GM10266 (cell line): ENCODE results near the gene TAOK3.

Source experiments
- DNase-seq: peaks from one replicate; pipeline ENCODE4 v3.0.0; 2012; ENCODE audit errors: extremely low spot score
- TF ChIP-seq, protein P1 (sequence below): IDR thresholded peaks from 2 replicates; pipeline ENCODE4 v1.5.1; 2012; ENCODE audit warnings: mild to moderate bottlenecking, low read depth; ENCODE audit not compliant: control insufficient read depth, insufficient read depth; ENCODE audit errors: missing control alignments

Gene TAOK3

DNA sequence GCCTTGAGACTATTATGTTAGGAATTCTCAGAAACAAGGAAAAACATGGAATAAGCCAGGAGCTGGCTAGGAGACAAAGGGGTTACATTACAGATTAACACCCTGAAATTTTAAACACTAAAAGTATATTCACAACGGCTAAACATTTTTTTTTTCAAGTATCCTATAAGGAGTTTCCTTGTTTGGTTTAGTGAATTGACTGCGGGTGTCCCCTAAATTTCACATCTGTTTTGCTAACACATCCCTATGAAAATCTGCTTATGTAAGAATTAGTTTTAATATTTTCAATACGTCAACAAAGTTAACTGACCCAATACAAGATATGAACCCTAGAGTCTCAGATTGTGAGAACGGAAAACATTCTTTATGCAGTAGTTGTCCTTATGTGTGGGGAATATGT lies 19.0 kb downstream of the TAOK3 start:
- TF ChIP-seq, protein P1, sequence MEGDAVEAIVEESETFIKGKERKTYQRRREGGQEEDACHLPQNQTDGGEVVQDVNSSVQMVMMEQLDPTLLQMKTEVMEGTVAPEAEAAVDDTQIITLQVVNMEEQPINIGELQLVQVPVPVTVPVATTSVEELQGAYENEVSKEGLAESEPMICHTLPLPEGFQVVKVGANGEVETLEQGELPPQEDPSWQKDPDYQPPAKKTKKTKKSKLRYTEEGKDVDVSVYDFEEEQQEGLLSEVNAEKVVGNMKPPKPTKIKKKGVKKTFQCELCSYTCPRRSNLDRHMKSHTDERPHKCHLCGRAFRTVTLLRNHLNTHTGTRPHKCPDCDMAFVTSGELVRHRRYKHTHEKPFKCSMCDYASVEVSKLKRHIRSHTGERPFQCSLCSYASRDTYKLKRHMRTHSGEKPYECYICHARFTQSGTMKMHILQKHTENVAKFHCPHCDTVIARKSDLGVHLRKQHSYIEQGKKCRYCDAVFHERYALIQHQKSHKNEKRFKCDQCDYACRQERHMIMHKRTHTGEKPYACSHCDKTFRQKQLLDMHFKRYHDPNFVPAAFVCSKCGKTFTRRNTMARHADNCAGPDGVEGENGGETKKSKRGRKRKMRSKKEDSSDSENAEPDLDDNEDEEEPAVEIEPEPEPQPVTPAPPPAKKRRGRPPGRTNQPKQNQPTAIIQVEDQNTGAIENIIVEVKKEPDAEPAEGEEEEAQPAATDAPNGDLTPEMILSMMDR: no peak
- DNase-seq: no peak

DNA sequence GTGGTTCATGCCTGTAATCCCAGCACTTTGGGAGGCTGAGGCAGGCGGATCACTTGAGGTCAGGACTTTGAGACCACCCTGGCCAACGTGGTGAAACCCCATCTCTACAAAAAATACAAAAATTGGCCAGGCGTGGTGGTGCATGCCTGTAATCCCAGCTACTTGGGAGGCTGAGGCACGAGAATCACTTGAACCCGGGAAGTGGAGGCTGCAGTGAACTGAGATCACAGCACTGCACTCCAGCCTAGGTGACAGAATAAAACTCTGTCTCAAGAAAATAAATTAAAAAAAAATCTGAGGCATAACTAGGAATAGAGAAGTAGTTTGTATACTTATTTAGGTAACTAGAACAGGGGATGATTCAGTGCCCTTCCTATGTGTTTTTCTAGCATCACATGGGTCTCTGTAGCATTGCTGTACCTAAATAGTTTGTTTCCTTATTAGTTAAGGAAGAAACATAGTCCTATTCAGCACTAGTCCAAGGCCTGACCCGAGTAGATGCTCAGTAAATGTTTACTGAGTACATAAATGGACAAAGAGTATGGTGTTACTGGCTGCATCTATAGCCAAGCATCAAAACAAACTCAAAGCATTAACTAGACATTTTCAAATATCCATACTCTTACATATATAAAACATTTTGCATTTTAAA lies 21.7 kb downstream of the TAOK3 start:
- TF ChIP-seq, protein P1: no peak
- no peak for DNase-seq

DNA sequence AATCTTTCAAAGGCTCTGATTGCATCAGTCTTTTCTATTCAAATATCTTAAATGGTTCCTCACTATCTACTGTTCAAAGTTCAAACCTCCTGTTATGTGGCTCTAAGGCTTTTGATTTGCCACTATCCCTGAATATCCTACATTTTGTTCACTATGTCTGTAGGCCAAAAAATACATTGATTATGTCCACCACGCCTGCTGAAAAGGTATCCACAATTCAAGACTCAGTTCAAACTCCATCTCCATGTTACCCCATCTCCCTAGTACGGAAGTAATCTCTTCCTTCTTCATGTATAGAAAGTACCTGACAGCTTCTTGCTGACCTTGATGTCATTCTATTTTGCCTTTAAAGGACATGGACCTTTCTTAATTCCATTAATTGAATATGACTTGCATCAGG lies 24.8 kb downstream of the TAOK3 start:
- TF ChIP-seq, protein P1: no peak
- no peak for DNase-seq

DNA sequence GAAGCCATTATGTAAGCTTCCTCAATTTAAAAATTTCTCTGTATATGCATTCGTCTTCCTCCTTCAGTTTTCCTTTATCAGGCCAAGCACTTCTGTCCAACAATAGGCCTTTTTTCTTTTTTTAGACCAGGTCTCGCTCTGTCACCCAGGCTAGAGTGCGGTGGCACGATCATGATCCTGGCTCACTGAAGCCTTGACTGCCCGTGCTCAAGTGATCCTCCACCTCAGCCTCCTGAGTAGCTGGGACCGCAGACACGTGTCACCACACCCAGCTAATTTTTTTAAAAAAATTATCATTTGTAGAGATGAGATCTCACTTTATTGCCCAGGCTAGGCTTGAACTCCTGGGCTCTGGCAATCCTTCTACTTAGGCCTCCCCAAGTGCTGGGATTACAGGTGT lies 25.8 kb downstream of the TAOK3 start:
- TF ChIP-seq, protein P1: no peak
- no peak for DNase-seq

DNA sequence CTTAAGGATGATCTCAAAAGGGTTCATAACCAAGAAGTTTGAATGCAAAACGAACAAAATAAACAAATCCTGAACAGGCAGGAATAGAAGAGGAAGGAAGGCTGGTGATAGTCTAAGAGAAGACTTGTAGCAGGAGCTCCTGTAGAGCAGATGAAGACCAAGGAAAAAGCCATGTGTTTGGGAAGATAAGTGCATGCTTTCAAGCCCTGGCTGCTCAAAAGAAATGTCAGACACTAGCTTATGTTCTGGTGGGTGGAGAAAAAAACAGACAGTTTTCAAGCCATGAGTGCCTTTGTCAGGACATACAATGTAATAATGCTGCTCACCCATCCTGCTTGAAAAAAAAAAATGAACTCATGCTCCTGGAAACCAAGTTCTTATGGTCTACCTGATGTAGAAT lies 27.4 kb downstream of the TAOK3 start:
- TF ChIP-seq, protein P1: no peak
- no peak for DNase-seq

DNA sequence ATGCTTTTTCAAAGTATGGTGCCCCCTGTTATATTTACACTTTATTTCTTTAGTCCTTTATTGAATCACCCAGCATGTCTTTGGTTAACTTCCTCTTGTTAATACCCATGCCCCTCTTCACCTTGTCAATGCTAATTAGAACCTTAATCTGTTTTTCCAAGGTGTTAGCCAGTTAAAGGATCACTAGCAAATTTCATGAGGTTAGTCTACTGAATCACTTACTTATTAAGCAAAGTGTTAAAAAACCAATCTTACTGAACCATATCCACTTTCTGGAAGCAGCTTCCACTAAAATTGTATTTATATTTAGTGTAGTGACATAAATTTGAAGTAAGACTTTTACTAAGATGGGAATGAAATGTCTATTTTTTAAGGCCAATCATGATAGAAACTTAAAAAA lies 27.9 kb downstream of the TAOK3 start:
- DNase-seq: no peak
- TF ChIP-seq, protein P1: no peak

DNA sequence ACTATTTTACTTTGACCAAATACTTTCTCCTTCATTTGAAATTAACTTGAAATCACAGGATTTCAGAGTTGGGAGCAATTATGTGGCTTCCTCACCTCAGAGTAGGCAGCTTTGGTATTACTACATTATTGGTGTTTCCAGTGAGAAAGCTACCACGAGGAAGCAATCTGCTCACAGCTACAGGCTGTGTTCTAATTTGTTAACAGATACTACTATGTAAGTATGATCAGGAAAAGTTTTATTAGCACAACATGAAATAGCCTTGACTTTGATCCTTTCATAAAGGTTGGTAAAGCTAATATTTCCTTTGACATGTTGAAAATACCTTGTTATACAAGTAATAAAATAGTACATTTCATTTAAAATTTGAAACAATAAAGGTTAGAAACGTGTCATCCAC lies 30.6 kb downstream of the TAOK3 start:
- TF ChIP-seq, protein P1: no peak

More for the DNA sequence above, 30.6 kb downstream of the TAOK3 start:
- no peak for DNase-seq
